Psoas muscle (tissue), 8 donors: ENCODE results near the gene PITPNC1. TPM values are rescaled to one million over a fixed set of nuclear protein-coding genes. Genes with fewer than 3 reads are reported as not detected.
A peak's percentile ranks its signal among the peaks of the same experiment; 100 is the strongest.

Source experiments
- ATAC-seq, 4 donors: fragments of 200-7000 bp; cut with Tn5 transposase; one replicate each; pipeline ENCODE4 v1.9.1; 2020; ENCODE audit warnings: moderate library complexity in 3 of 4, mild to moderate bottlenecking in 2 of 4
- DNase-seq, 2 donors: peaks; one replicate each; pipeline ENCODE4 v3.0.0-alpha.2; 2020
- H3K27ac ChIP-seq: fragments of 200-600 bp; one replicate; pipeline ENCODE4 v1.8.0; 2022
- H3K27me3 ChIP-seq, 3 donors: fragments of 200-600 bp in 1 of 3; one replicate each; pipeline versions ENCODE4 v1.6.1 to v1.8.0; 2013 to 2022; ENCODE audit warnings: low read length in 2 of 3, mild to moderate bottlenecking in 2 of 3, moderate library complexity in 1 of 3; ENCODE audit not compliant: insufficient read depth in 3 of 3
- H3K36me3 ChIP-seq, 2 donors: fragments of 200-600 bp in 1 of 2; one replicate each; pipeline versions ENCODE4 v1.6.1 to v1.8.0; 2013 to 2022; ENCODE audit warnings: low read depth in 1 of 2, mild to moderate bottlenecking in 1 of 2, moderate library complexity in 1 of 2; ENCODE audit not compliant: insufficient read depth in 1 of 2
- H3K4me1 ChIP-seq: fragments of 200-600 bp; one replicate; pipeline ENCODE4 v1.8.0; 2022
- H3K4me3 ChIP-seq: fragments of 200-600 bp; one replicate; pipeline ENCODE4 v1.8.0; 2022; ENCODE audit warnings: mild to moderate bottlenecking
- H3K9me3 ChIP-seq: fragments of 200-600 bp; one replicate; pipeline ENCODE4 v1.8.0; 2022
- WGBS, 3 donors: extraction: QIAGEN DNeasy Blood & Tissue Kit; methylation state at CpG; one replicate each; pipeline versions ENCODE4 v1.1.6 to v1.1.7; 2013; 5-methylcytosine and 5-hydroxymethylcytosine counted together
- intact Hi-C, 2 donors: fragments of 100-400 bp; cut with DNase I; formaldehyde crosslinking; loops; one replicate each; pipeline versions ENCODE4 v1.11.0 to v1.14.2; 2022
- polyA plus RNA-seq, 3 donors: library from polyadenylated mRNA; stranded (reverse); fragments of 200-250 nt; gene quantifications; one replicate each; pipeline ENCODE4 v1.2.3, GENCODE V29; 2013
- total RNA-seq, 4 donors: library from RNA; stranded (reverse); fragmentation: NEBNext Ultra II Directional in 2 of 4; extraction: Animal tissue kit (Norgen Biotek cat#: 25700) in 2 of 4; gene quantifications; one replicate each; pipeline versions ENCODE4 v1.2.1 to v1.2.4, GENCODE V29; 2021 to 2023
- TF ChIP-seq, protein P1 (sequence below): fragments of 200-600 bp; IDR thresholded peaks from one replicate; pipeline ENCODE4 v1.8.0; 2022; ENCODE audit warnings: antibody characterized with exemption
- donor health status: healthy with polysubstance abuse.
- donor health status: DM: no; HTN: no; CAD: no; lungs with moderate emphysema.
- donor health status: Bipolar disorder and iron deficiency.
- donor health status: healthy.
- donor health status: DM: yes; HTN: yes; CAD: no.
- donor health status: DM: no; HTN: no; CAD: no.
- donor health status: DM: no; HTN: no; CAD: no.
- donor health status: DM: yes; HTN: yes; CAD: no.

The PITPNC1 gene
- total and polyA plus RNA-seq, 7 donors: 4.4 to 54.7 (median 6.6) TPM

DNA sequence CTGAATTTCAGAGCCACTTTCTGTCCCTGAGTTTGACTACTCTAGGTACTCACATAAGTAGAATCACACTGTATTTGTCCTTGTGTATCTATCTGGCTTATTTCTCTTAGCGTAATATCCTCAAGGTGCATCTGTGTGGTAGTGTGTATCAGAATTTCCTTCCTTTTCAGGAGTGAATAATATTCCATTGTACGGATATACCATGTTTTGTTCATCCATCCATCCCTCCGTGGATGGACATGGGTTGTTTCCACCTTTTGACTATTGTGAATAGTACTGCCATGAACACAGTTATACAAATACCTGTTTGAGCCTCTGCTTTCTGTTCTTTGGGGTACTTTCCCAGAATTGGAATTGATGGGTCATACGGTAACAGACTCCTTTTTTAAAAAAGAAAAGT lies 111.7 kb downstream of the PITPNC1 start:
- intact Hi-C loops: no loop called here
- Histone ChIP-seq H3K27me3 (peaks cover 0 to 5% (median 4%) of the 10 kb centered on the region in 3 donors), H3K27ac (no peak overlapping the region), H3K9me3 (no peaks in the 10 kb centered on the region), H3K4me1 (peaks cover 22% of the 10 kb centered on the region), H3K36me3 (no peaks in the 10 kb centered on the region), H3K4me3 (no peak overlapping the region)
- 95 to 98% (median 98%) methylated on average over 4 of the region's 4 CpGs for WGBS, 3 donors
- DNase-seq (no peak), ATAC-seq (no peak)
- TF ChIP-seq, protein P1, sequence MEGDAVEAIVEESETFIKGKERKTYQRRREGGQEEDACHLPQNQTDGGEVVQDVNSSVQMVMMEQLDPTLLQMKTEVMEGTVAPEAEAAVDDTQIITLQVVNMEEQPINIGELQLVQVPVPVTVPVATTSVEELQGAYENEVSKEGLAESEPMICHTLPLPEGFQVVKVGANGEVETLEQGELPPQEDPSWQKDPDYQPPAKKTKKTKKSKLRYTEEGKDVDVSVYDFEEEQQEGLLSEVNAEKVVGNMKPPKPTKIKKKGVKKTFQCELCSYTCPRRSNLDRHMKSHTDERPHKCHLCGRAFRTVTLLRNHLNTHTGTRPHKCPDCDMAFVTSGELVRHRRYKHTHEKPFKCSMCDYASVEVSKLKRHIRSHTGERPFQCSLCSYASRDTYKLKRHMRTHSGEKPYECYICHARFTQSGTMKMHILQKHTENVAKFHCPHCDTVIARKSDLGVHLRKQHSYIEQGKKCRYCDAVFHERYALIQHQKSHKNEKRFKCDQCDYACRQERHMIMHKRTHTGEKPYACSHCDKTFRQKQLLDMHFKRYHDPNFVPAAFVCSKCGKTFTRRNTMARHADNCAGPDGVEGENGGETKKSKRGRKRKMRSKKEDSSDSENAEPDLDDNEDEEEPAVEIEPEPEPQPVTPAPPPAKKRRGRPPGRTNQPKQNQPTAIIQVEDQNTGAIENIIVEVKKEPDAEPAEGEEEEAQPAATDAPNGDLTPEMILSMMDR: no peak

DNA sequence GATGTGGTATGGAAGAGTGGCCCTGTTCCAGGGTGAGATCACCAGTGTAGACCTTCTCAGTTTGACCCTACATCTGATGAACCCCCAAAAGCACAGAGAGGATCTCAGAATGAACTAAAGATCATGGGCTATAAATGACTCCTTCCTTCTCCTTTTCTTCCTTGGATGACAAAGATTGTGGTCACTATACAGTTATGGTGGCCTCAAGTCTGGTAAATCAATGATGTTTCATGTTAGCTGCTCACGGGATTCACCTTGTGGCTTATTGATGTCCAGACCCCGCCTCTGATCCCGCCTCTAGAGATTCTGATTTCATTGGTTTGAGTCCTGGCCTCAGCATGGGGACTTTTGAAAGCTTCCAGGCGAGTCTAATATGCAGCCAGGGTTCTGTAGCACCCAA lies 112.2 kb downstream of the PITPNC1 start:
- Histone ChIP-seq H3K27ac (no peak overlapping the region), H3K9me3 (no peaks in the 10 kb centered on the region), H3K4me3 (no peak overlapping the region), H3K4me1 (peaks cover 22% of the 10 kb centered on the region), H3K36me3 (no peaks in the 10 kb centered on the region), H3K27me3 (peaks cover 0 to 5% (median 4%) of the 10 kb centered on the region in 3 donors)
- TF ChIP-seq, protein P1: no peak
- no peak for DNase-seq
- intact Hi-C loops: no loop called here
- ATAC-seq: no peak
- WGBS, 3 donors: 80 to 95% (median 94%) methylated on average over 4 of the region's 4 CpGs

DNA sequence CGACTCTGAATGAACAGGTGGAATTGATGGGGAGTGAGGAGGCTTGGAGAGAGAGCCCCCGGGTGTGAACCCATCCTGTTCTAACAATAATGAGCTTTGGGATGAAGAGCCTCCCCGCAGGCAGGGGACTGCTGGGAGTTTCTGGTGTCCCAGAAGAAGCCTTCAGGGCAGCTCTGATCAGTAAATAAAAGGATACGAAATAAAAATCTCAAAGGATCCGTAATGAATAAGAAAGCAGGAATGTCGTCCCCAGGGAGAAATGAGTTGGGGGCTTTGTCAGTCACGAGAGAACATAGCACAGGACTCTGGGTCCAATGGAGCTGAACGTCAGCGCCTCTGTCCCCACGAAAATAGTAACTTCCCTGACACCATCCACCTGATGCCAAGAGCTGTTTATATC lies 113.4 kb downstream of the PITPNC1 start:
- ATAC-seq (peak in 1 of 4 donors; percentile 23), DNase-seq (no peak)
- H3K4me3 ChIP-seq: peak overlapping the region; percentile 42
- no peaks in the 10 kb centered on the region for H3K9me3 ChIP-seq
- peaks cover 22% of the 10 kb centered on the region for H3K4me1 ChIP-seq
- TF ChIP-seq, protein P1: no peak
- WGBS, 3 donors: 20 to 29% (median 25%) methylated on average over 10 of the region's 10 CpGs
- H3K27me3 ChIP-seq: peaks cover 0 to 6% (median 5%) of the 10 kb centered on the region in 3 donors
- no peaks in the 10 kb centered on the region for H3K36me3 ChIP-seq
- intact Hi-C loops: no loop called here
- H3K27ac ChIP-seq: peak overlapping the region; percentile 13

DNA sequence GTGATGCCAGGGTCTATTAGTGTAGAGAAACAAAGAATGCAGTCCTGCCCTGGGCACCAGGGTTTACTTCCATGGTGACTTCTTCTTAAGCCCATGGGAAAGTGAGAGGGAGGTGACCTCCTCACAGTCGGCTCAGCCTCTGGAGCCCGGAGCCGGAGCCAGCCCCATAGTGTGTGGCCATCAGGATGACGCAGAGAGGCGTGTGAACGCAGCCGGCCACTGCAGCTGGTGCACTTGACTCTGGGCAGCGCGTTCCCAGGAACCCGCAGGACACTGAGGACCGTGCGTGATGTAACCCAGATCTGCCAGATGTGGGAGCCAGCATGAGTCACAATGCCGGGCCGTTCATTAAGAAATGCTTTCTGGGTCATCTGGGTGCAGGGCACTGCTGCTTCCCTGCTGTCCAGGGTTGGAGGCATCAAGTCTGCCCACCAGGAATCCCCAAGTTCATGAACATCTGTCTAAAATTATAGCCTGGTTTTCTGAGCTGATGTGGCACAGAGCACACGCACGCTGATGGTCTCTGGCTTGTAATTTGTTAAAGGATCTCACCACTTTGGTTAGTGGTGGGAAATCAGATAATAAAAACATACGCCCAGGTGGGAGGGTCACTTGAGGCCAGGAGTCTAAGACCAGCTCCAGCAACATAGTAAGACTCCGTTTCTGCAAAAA lies 114.1 kb downstream of the PITPNC1 start:
- ATAC-seq (peak; percentile 97 to 99 (median 98)), DNase-seq (peak; percentile 91 to 97)
- TF ChIP-seq, protein P1: no peak
- 12 to 19% (median 13%) methylated on average over 18 of the region's 18 CpGs for WGBS, 3 donors
- peaks cover 22% of the 10 kb centered on the region for H3K4me1 ChIP-seq
- peak overlapping the region; percentile 20 for H3K27ac ChIP-seq
- no peaks in the 10 kb centered on the region for H3K36me3 ChIP-seq
- H3K27me3 ChIP-seq: peaks cover 0 to 6% (median 5%) of the 10 kb centered on the region in 3 donors
- H3K9me3 ChIP-seq: no peaks in the 10 kb centered on the region
- intact Hi-C loops: no loop called here
- H3K4me3 ChIP-seq: peak overlapping the region; percentile 42

DNA sequence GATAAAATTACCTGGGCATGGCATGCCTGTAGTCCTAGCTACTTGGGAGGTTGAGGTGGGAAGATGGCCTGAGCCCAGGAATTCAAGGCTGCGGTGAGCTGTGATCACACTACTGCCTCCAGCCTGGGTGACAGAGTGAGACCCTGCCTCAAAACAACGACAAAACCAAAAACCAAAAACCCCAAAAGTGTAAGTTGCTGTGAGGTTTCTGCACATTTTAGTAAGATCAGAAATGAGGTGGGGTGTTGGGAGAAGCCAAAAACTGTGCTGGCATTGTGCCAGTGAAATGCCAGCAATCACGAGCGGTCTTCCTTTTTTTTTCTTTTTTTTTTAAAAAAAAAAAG lies 114.6 kb downstream of the PITPNC1 start:
- intact Hi-C loops: no loop called here
- Histone ChIP-seq H3K27ac (peak overlapping the region; percentile 20), H3K4me1 (peaks cover 22% of the 10 kb centered on the region), H3K9me3 (no peaks in the 10 kb centered on the region), H3K4me3 (no peak overlapping the region), H3K36me3 (no peaks in the 10 kb centered on the region), H3K27me3 (peaks cover 0 to 6% (median 5%) of the 10 kb centered on the region in 3 donors)
- TF ChIP-seq, protein P1: no peak
- 27 to 48% (median 29%) methylated on average over 4 of the region's 4 CpGs for WGBS, 3 donors
- DNase-seq (no peak), ATAC-seq (no peak)
